Neural cell (in vitro differentiated cells): ENCODE data around the gene KANSL3. TPM values are rescaled to one million over a fixed set of nuclear protein-coding genes. Genes with fewer than 3 reads are reported as not detected.

Source experiments
- H2AFZ ChIP-seq: fragments of 200-600, 300-800 bp; sonication (generic), shearing (Covaris generic); 2 replicates; pipeline ENCODE4 v1.6.0; 2014; ENCODE audit warnings: low read depth, mild to moderate bottlenecking, antibody characterized with exemption, low read length, moderate library complexity
- H3F3A ChIP-seq: fragments of 200-600 bp; shearing (Covaris generic); 2 replicates; pipeline ENCODE4 v1.6.1; 2016; ENCODE audit warnings: mild to moderate bottlenecking, moderate library complexity, mixed read lengths, antibody characterized with exemption, low read length; ENCODE audit not compliant: insufficient read depth, poor library complexity, severe bottlenecking
- H3K27ac ChIP-seq: fragments of 200-600, 300-800 bp; sonication (generic), shearing (Covaris generic); 2 replicates; pipeline ENCODE4 v1.5.1; 2014; ENCODE audit warnings: mild to moderate bottlenecking, low read length, moderate library complexity
- H3K27me3 ChIP-seq: fragments of 300-800, 200-600 bp; sonication (generic), shearing (Covaris generic); 2 replicates; pipeline ENCODE4 v1.6.0; 2014; ENCODE audit warnings: mild to moderate bottlenecking, low read depth, low read length, moderate library complexity; ENCODE audit not compliant: insufficient read depth
- H3K36me3 ChIP-seq: fragments of 300-800, 200-600 bp; sonication (generic), shearing (Covaris generic); 2 replicates; pipeline ENCODE4 v1.5.1; 2014; ENCODE audit warnings: mild to moderate bottlenecking, antibody characterized with exemption, low read length, moderate library complexity; ENCODE audit not compliant: insufficient read depth
- H3K4me2 ChIP-seq: fragments of 300-800, 200-600 bp; sonication (generic), shearing (Covaris generic); 2 replicates; pipeline ENCODE4 v1.6.0; 2014; ENCODE audit warnings: mild to moderate bottlenecking, low read length
- H3K4me3 ChIP-seq: fragments of 300-800, 200-600 bp; sonication (generic), shearing (Covaris generic); 2 replicates; pipeline ENCODE4 v1.5.1; 2014; ENCODE audit warnings: mild to moderate bottlenecking, low read length, moderate library complexity
- H3K79me2 ChIP-seq: fragments of 200-600 bp; shearing (Covaris generic); replicated peaks from 2 replicates; pipeline ENCODE4 v1.6.0; 2014; ENCODE audit warnings: mild to moderate bottlenecking, low read length, moderate library complexity; ENCODE audit not compliant: insufficient read depth
- H3K9ac ChIP-seq: fragments of 300-800, 200-600 bp; sonication (generic), shearing (Covaris generic); 2 replicates; pipeline ENCODE4 v1.6.1; 2016; ENCODE audit warnings: mild to moderate bottlenecking, low read length, mixed read lengths
- H3K9me2 ChIP-seq: fragments of 200-600 bp; shearing (Covaris generic); 2 replicates; pipeline ENCODE4 v1.6.1; 2016; ENCODE audit warnings: mild to moderate bottlenecking, low read length, mixed read lengths; ENCODE audit not compliant: insufficient read depth
- H3K9me3 ChIP-seq: fragments of 200-600, 300-800 bp; sonication (generic), shearing (Covaris generic); 2 replicates; pipeline ENCODE4 v1.6.1; 2016; ENCODE audit warnings: mild to moderate bottlenecking, mixed run types, low read length, moderate library complexity, mixed read lengths
- H4K20me1 ChIP-seq: fragments of 200-600 bp; shearing (Covaris generic); 2 replicates; pipeline ENCODE4 v1.6.1; 2016; ENCODE audit warnings: mild to moderate bottlenecking, mixed run types; ENCODE audit not compliant: insufficient read depth
- EP300 ChIP-seq: fragments of 450-650 bp; conservative IDR thresholded peaks from 2 replicates; pipeline ENCODE4 v1.6.1; 2014; ENCODE audit warnings: antibody characterized with exemption, mild to moderate bottlenecking, moderate library complexity; ENCODE audit not compliant: poor library complexity, severe bottlenecking
- EZH2 ChIP-seq: fragments of 200-600, 300-800 bp; shearing (Covaris generic), sonication (generic); IDR thresholded peaks from 2 replicates; pipeline ENCODE4 v1.6.1; 2014; ENCODE audit warnings: antibody characterized with exemption, low read length, borderline replicate concordance, mild to moderate bottlenecking; ENCODE audit not compliant: insufficient read depth, poor library complexity, severe bottlenecking
- MXI1 ChIP-seq: fragments of 450-650 bp; conservative IDR thresholded peaks from 2 replicates; pipeline ENCODE4 v1.6.1; 2014; ENCODE audit warnings: antibody characterized with exemption, mild to moderate bottlenecking; ENCODE audit not compliant: poor library complexity, severe bottlenecking
- POLR2AphosphoS5 ChIP-seq: IDR thresholded peaks from 2 replicates; pipeline ENCODE4 v1.6.1; 2012
- RAD21 ChIP-seq: fragments of 450-650 bp; conservative IDR thresholded peaks from 2 replicates; pipeline ENCODE4 v1.6.1; 2014; ENCODE audit warnings: antibody characterized with exemption, mild to moderate bottlenecking, moderate library complexity
- SMC3 ChIP-seq: fragments of 450-650 bp; conservative IDR thresholded peaks from 2 replicates; pipeline ENCODE4 v1.6.1; 2014; ENCODE audit warnings: antibody characterized with exemption, mild to moderate bottlenecking, moderate library complexity; ENCODE audit not compliant: poor library complexity
- TAF1 ChIP-seq: IDR thresholded peaks from 2 replicates; pipeline ENCODE4 v1.6.1; 2012; ENCODE audit warnings: low read depth
- polyA plus RNA-seq: library from polyadenylated mRNA; depleted of rRNA; stranded (reverse); fragments of >200 nt; gene quantifications from 2 replicates; pipeline ENCODE4 v1.2.3, GENCODE V29; 2014
- TF ChIP-seq, protein P1 (sequence below): IDR thresholded peaks from 2 replicates; pipeline ENCODE4 v1.6.1; 2012; ENCODE audit warnings: borderline replicate concordance
- TF ChIP-seq, protein P2 (sequence below): fragments of 450-650 bp; IDR thresholded peaks from 2 replicates; pipeline ENCODE4 v1.5.1; 2014; ENCODE audit warnings: antibody characterized with exemption, mild to moderate bottlenecking, moderate library complexity; ENCODE audit not compliant: poor library complexity, severe bottlenecking

The KANSL3 gene
- polyA plus RNA-seq, 1 donor from 2014 or later, result 37.7 TPM

DNA sequence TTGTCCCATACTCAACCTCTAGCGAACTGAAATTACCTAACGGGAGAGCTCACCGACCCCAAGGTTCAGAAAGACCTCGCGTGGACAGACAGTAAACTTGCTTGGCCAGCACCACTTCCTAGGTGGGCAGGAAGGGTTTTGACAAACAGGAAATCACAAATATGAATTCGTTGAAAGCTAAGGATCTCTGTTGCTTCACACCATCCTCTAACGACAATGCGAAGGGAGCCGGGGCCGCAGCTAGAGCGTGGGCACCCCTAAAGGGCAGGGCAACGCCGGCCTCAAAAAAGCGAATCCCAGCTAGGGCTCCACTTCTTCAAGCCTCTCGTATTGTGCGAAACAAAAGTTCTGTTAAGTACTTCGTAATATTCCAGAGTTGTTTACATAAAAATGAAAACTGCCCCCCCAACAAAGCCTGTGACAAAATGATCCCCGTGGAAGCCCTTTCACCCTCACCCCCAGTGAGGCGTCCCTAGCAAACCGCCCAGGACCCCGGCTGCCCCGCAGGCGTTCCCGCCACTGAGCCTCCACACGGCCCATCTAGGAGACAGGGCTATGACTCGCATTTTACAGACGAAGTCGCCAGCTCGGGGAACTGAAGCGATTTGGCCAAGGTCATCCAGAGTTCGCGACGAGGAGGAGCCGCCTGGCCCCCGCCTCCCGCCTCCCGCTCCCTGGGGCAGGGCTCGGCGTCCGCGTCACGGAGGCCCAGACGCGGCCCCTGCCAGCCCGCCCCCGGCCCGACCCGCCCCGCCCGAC is 548 bp downstream of the KANSL3 start:
- no peaks in the 10 kb centered on the region for H3K27me3 ChIP-seq
- H3K36me3 ChIP-seq, result no peaks in the 10 kb centered on the region
- H3K9me2 ChIP-seq, result no peaks in the 10 kb centered on the region
- H3K9ac ChIP-seq, result peak overlapping the region; percentile 70
- H4K20me1 ChIP-seq, result no peaks in the 10 kb centered on the region
- TF ChIP-seq TAF1, result no peak
- no peak for TF ChIP-seq EZH2
- TF ChIP-seq, protein P1, sequence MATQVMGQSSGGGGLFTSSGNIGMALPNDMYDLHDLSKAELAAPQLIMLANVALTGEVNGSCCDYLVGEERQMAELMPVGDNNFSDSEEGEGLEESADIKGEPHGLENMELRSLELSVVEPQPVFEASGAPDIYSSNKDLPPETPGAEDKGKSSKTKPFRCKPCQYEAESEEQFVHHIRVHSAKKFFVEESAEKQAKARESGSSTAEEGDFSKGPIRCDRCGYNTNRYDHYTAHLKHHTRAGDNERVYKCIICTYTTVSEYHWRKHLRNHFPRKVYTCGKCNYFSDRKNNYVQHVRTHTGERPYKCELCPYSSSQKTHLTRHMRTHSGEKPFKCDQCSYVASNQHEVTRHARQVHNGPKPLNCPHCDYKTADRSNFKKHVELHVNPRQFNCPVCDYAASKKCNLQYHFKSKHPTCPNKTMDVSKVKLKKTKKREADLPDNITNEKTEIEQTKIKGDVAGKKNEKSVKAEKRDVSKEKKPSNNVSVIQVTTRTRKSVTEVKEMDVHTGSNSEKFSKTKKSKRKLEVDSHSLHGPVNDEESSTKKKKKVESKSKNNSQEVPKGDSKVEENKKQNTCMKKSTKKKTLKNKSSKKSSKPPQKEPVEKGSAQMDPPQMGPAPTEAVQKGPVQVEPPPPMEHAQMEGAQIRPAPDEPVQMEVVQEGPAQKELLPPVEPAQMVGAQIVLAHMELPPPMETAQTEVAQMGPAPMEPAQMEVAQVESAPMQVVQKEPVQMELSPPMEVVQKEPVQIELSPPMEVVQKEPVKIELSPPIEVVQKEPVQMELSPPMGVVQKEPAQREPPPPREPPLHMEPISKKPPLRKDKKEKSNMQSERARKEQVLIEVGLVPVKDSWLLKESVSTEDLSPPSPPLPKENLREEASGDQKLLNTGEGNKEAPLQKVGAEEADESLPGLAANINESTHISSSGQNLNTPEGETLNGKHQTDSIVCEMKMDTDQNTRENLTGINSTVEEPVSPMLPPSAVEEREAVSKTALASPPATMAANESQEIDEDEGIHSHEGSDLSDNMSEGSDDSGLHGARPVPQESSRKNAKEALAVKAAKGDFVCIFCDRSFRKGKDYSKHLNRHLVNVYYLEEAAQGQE, result no peak
- no peak for TF ChIP-seq RAD21
- TF ChIP-seq MXI1, result no peak
- TF ChIP-seq, protein P2, sequence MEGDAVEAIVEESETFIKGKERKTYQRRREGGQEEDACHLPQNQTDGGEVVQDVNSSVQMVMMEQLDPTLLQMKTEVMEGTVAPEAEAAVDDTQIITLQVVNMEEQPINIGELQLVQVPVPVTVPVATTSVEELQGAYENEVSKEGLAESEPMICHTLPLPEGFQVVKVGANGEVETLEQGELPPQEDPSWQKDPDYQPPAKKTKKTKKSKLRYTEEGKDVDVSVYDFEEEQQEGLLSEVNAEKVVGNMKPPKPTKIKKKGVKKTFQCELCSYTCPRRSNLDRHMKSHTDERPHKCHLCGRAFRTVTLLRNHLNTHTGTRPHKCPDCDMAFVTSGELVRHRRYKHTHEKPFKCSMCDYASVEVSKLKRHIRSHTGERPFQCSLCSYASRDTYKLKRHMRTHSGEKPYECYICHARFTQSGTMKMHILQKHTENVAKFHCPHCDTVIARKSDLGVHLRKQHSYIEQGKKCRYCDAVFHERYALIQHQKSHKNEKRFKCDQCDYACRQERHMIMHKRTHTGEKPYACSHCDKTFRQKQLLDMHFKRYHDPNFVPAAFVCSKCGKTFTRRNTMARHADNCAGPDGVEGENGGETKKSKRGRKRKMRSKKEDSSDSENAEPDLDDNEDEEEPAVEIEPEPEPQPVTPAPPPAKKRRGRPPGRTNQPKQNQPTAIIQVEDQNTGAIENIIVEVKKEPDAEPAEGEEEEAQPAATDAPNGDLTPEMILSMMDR, result no peak
- no peak for TF ChIP-seq SMC3
- no peak for TF ChIP-seq EP300
- no peak for TF ChIP-seq POLR2AphosphoS5
- peak overlapping the region; percentile 90 for H3K4me3 ChIP-seq
- H3K4me2 ChIP-seq, result peak overlapping the region; percentile 91
- H3K9me3 ChIP-seq, result no peaks in the 10 kb centered on the region
- no peaks in the 10 kb centered on the region for H3F3A ChIP-seq
- peak overlapping the region; percentile 19 for H2AFZ ChIP-seq
- H3K79me2 ChIP-seq, result peaks cover 24% of the 10 kb centered on the region
- H3K27ac ChIP-seq, result peak overlapping the region; percentile 31

DNA sequence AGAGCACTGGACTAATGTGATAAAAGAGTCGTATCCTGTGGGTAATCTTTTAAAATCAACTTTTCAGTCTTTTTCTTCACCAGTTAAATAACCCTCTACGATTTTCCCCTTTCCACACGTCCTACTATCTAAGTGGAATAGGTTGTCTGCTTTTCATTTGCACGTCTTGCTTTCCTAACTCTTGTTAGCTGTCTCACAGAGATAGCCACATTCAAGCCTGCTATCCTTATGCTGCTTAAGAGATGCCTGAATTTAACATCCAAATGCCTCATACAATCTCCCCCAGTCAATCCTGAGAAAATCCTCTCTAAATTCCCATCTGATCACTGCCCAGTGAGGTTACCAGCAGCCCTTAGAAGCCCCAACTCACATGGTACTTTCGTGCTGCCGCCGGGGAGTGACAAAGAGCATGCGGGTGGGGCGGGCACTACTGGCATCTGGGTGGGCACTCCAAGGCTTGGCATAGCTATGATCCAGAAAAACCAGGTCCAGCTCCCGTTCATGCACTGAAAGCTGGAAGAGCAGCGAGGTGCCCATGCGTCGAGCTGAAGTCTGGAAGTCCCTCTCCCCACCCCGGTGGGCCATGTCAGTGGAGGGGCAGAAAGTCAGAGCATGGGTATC is 1.5 kb downstream of the KANSL3 start:
- Histone ChIP-seq H3K4me3 (peak overlapping the region; percentile 90), H3K4me2 (peak overlapping the region; percentile 91), H2AFZ (no peak overlapping the region), H3K9me3 (no peaks in the 10 kb centered on the region), H3K9me2 (no peaks in the 10 kb centered on the region), H3K27ac (no peak overlapping the region), H3K27me3 (no peaks in the 10 kb centered on the region), H3K9ac (no peak overlapping the region), H3K79me2 (peaks cover 24% of the 10 kb centered on the region), H3F3A (no peaks in the 10 kb centered on the region), H3K36me3 (no peaks in the 10 kb centered on the region), H4K20me1 (no peaks in the 10 kb centered on the region)
- TF ChIP-seq SMC3 (no peak), RAD21 (no peak), EZH2 (no peak), POLR2AphosphoS5 (no peak), EP300 (no peak), TAF1 (no peak), MXI1 (no peak)
- TF ChIP-seq, protein P2, result no peak
- TF ChIP-seq, protein P1, result no peak
